A673 (cell line): ENCODE results near the gene TRAP1.

Experiments used
- EZH2 ChIP-seq: fragments of 200-600 bp; sonication (generic); IDR thresholded peaks from 2 replicates; pipeline ENCODE4 v1.6.1; 2017; ENCODE audit warnings: borderline replicate concordance, low read depth, mild to moderate bottlenecking, mixed read lengths, antibody characterized with exemption, low read length; ENCODE audit not compliant: poor library complexity, severe bottlenecking
- TF ChIP-seq, protein P1 (sequence below): fragments of 300-800, 200-600 bp; sonication (generic); conservative IDR thresholded peaks from 2 replicates; pipeline ENCODE4 v1.5.1; 2017; ENCODE audit warnings: low read depth, mild to moderate bottlenecking, antibody characterized with exemption, low read length, moderate library complexity, mixed read lengths

DNA sequence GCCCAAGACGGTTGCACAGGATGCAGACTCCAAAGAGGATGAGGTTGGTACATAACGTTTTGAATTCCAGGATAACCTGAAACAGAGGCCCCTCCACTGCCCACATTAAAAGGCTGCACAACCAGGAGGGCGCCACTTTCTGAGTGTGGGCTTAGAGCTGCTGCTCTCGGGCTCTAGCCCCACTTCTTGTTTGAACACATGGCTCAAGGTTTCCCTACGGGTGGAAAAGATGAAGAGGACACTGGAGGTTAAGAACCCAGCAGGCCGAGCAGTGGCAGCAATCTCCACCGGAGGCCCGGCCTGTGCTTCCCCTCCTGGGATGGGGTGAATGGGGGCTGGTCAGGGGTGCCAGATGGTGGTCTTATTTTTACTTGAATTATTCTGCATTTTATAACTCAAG, 8.0 kb upstream of the TRAP1 start:
- TF ChIP-seq, protein P1, sequence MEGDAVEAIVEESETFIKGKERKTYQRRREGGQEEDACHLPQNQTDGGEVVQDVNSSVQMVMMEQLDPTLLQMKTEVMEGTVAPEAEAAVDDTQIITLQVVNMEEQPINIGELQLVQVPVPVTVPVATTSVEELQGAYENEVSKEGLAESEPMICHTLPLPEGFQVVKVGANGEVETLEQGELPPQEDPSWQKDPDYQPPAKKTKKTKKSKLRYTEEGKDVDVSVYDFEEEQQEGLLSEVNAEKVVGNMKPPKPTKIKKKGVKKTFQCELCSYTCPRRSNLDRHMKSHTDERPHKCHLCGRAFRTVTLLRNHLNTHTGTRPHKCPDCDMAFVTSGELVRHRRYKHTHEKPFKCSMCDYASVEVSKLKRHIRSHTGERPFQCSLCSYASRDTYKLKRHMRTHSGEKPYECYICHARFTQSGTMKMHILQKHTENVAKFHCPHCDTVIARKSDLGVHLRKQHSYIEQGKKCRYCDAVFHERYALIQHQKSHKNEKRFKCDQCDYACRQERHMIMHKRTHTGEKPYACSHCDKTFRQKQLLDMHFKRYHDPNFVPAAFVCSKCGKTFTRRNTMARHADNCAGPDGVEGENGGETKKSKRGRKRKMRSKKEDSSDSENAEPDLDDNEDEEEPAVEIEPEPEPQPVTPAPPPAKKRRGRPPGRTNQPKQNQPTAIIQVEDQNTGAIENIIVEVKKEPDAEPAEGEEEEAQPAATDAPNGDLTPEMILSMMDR = no peak
- TF ChIP-seq EZH2 = no peak
